GM13977 (cell line): ENCODE measurements around the gene TIMM17B.
A peak's percentile ranks its signal among the peaks of the same experiment; 100 is the strongest.

Experiments used
- DNase-seq: peaks from one replicate; pipeline ENCODE4 v3.0.0; 2012; ENCODE audit warnings: low spot score
- CTCF ChIP-seq: IDR thresholded peaks from 2 replicates; pipeline ENCODE4 v1.5.1; 2012; ENCODE audit warnings: mild to moderate bottlenecking, control low read depth; ENCODE audit not compliant: insufficient read depth; ENCODE audit errors: extremely low read depth, missing control alignments
- in situ Hi-C: fragments of 300-500 bp; cut with MboI; formaldehyde crosslinking; loops from one replicate; pipeline ENCODE4 v1.12.0; 2022; ENCODE audit warnings: low sequenced_read_pairs, low pct_unique_long_range_greater_than_20kb, mixed read lengths, inconsistent platforms; ENCODE audit not compliant: unreplicated experiment

Gene TIMM17B

DNA sequence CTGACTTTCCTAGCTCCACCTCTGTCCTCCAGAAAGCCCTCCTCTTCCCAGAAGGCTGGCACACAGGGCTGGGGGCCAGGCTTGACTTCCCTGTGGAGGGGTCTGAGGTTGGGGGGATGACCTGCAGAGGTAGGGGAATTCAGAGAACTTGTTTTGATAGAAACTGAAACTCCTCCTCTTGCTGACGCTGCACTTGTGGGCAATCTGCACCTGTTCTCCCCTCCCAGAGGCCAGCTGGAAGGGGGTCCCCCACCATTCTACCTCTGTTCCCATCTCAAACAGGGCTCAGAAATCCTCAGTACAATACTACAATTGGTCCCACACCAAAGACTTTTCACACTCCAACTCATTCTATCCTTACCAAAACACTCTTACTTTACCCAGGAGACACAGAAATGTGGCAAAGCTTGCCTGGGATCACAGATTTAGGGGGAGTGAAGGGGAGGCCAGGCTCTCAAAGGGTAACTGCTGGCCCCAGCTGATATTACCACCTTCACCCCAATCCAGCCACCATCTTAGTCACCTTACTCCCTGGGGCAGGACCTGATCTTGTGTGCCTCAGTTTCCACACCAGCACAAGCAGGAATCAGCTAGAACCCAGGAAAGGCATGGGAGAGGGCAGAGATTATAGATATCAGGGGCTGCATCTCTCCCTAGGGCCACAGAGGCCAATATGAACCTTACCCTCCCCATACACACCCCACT, 41.3 kb upstream of the TIMM17B start:
- in situ Hi-C loops = no loop called here
- TF ChIP-seq CTCF = no peak
- DNase-seq = no peak

DNA sequence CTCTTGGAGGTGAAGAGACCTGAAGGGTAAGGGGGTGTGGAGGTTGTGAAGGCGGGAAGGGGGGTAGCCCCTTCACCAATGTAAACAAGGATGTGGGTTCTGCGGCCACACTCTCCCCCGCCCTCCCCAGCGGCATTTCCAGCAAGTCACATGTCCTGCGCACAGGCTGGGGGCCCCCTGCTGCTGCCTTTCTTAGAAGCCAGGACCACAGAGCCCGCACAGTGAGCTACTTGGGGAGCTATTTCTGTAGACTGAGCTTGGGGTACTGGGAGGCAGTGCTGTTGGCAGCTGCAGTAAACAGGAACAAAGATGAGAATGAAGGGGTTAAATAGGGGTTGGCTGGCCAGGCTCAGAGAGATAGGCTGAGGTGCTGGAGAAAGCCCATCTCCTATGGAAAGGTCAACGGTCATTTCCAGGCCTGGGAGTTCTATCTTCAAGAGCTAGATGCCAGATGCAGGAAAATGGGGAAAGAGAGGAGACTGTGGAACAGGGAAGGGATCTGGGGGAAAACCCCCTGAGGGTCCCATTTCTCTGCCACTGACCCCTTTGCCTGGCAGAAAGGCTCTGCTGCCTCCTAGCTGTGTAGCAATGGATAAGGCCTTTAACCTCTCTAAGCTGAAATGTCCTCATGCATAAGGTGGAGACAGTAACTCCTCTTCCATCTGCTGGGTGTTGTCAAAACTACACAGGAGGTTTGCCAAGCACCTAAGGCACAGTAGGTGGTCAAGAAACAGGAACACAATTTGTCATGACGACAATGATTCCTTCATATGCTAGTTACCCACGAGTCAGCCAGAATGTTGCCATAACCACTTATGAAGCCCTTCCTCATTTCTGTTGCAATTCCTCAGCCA, 39.7 kb upstream of the TIMM17B start:
- in situ Hi-C loops = no loop called here
- TF ChIP-seq CTCF = peak; percentile 50
- peak; percentile 70 for DNase-seq

- no peak for DNase-seq
- in situ Hi-C loops = no loop called here
- no peak for TF ChIP-seq CTCF
Measured at GRCh38 chrX:48936429-48937053, 39.0 kb upstream of the TIMM17B start.

DNA sequence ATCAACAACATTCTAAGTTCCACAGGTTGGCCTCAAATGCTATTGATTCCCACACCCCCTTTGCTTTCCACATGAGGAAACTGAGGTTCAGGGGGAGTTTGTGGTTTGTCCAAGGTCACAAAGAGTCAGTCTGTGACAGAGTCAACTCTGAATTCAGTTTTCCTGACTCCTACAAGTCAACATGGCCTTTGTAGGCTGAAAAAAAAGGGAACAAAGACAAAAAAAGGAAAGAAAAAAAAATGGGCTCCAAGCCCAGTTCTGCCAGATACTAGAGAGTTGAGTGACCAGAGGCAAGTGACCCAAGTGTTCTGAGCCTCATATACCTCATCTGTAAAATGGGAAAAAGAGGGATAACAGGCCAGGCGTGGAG, 37.7 kb upstream of the TIMM17B start:
- DNase-seq = no peak
- in situ Hi-C loops = no loop called here
- no peak for TF ChIP-seq CTCF

DNA sequence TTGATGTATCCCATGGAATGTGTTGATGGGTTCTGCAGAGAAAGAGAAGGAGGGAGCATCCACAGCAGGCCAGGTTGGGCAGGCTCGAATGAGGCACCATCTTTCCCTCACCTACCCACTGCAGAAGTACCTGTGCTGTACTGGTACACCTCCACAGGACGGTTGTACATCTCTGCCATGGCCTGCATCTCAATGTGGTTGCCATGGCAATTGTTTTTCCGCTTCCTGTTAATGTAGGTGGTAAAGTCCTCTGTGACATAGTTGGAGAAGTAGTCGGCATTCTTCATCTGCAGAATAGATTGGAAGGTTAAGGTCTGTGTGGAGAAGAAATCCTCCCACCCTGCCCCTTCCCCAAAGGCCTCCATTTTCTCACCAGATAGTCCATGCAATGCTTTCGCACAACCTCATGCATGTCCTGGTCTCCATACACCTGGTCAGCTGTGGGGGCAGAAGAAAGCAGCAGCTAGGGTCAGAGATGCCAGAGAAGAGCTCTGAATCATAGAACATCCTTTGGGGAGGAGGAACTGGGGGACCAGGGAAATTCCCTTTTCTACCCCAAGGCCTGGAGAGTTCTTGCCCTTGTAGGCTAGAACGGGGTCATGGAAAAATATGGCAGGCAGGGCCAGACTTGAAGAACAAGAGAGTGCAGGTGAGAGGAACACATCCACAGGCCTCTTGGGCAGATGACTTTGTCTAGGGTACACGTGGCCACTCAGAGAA, 37.2 kb upstream of the TIMM17B start:
- TF ChIP-seq CTCF = no peak
- no peak for DNase-seq
- in situ Hi-C loops = no loop called here

DNA sequence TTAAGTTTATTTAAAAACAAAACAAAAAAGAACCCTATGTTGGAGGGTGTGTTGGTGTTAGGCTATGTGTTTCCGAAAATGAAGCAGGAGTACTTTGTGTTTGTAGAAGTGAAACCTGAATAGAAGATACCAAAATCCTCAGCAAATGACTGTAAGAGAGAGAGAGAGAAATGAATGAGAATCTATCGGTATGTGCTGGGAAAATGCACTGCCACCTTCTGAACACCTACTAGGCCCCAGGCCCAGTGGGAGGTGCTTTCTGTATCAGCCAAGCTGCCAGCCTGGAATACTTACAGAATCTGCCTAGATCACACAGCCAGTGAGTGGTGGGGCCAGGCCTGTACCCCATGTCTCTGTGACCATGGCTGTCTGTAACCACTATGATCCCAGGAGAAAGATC, 36.2 kb upstream of the TIMM17B start:
- TF ChIP-seq CTCF = no peak
- DNase-seq = no peak
- in situ Hi-C loops = no loop called here
